IgD-negative memory B cell (primary cell): ENCODE measurements around the gene ZNF407. TPM values are rescaled to one million over a fixed set of nuclear protein-coding genes. Genes with fewer than 3 reads are reported as not detected.

Source experiments
- polyA plus RNA-seq: library from polyadenylated mRNA; unstranded; fragments of 300-500 nt; fragmentation: Illumina TruSeq; gene quantifications from one replicate; pipeline ENCODE4 v1.2.3, GENCODE V29; 2021

ZNF407 gene
- polyA plus RNA-seq, 1 donor from 2014 or later = 3.8 TPM

Other genes with a start within 250 kb of the ZNF407 start
- not detected for gene DIPK1C, start 140.6 kb upstream of the ZNF407 start, polyA plus RNA-seq
- 179 TPM for gene CNDP2, start 101.5 kb upstream of the ZNF407 start, polyA plus RNA-seq
- gene CNDP1, start 63.4 kb upstream of the ZNF407 start, polyA plus RNA-seq = not detected